Kidney epithelial cell (primary cell): ENCODE data around the gene ATP8A2. TPM values are rescaled to one million over a fixed set of nuclear protein-coding genes. Genes with fewer than 3 reads are reported as not detected.
"Not testable (repeated sequence)": the region's sequence is repeated elsewhere in the genome, so short reads cannot be mapped to it uniquely, and the experiment has no call there.

Source experiments
- DNase-seq: peaks from one replicate; pipeline ENCODE4 v3.0.0-alpha.2; 2010; ENCODE audit warnings: low read depth
- H3K27me3 ChIP-seq: 2 replicates; pipeline ENCODE4 v1.6.0; 2011; ENCODE audit warnings: low read length; ENCODE audit not compliant: control insufficient read depth, insufficient read depth
- H3K36me3 ChIP-seq: 2 replicates; pipeline ENCODE4 v1.5.1; 2011; ENCODE audit warnings: low read length; ENCODE audit not compliant: control insufficient read depth, insufficient read depth
- H3K4me3 ChIP-seq: 2 replicates; pipeline ENCODE4 v1.5.1; 2011; ENCODE audit warnings: low read depth, mild to moderate bottlenecking, control low read depth, low read length
- CTCF ChIP-seq: IDR thresholded peaks from 2 replicates; pipeline ENCODE4 v1.5.1; 2011; ENCODE audit warnings: mild to moderate bottlenecking, moderate library complexity, low read length, control low read depth, inconsistent platforms; ENCODE audit not compliant: insufficient read depth, poor library complexity, severe bottlenecking
- total RNA-seq: library from RNA; depleted of rRNA; stranded (reverse); fragments of >200 nt; gene quantifications from 2 replicates; pipeline ENCODE4 v1.2.3, GENCODE V29; 2015

The ATP8A2 gene
- total RNA-seq, 1 donor from 2014 or later, result 3.8 TPM

DNA sequence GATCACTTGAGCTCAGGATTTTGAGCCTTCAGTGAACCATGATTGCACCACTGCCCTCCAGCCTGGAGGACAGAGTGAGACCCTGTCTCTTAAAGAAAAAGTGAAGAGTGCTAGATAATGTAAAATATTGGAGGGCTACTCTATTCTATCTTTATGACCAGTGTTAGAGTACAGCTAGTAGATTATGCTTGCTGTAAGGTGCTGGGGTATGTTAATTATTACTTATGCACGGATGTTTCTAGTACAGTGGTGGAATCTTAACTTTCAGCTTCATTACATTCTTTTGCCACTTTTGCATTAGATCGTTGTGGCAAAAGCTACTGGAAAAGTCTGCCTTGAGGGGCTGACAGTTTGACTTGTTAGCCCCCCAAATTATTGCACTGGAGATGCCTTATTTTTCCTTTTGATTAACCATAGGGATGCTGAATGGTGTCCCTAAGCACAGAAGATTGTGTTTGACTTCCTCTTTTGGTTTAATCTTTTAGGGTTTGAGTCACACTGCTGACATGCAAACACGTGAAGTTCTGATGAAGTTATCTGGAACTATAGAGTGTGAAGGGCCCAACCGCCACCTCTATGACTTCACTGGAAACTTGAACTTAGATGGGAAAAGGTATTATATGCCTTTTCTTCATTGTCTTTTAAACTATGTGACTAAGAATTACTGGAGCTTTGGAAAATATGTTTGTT, 169.8 kb downstream of the ATP8A2 start:
- Histone ChIP-seq H3K27me3 (no peaks in the 10 kb centered on the region), H3K4me3 (no peak overlapping the region), H3K36me3 (no peaks in the 10 kb centered on the region)
- DNase-seq, result peak; percentile 2
- TF ChIP-seq CTCF, result no peak

GRCh38 chr13:25548991-25549390, 177.2 kb downstream of the ATP8A2 start:
- H3K36me3 ChIP-seq, DNase-seq, H3K27me3 ChIP-seq, H3K4me3 ChIP-seq: not testable (repeated sequence)

DNA sequence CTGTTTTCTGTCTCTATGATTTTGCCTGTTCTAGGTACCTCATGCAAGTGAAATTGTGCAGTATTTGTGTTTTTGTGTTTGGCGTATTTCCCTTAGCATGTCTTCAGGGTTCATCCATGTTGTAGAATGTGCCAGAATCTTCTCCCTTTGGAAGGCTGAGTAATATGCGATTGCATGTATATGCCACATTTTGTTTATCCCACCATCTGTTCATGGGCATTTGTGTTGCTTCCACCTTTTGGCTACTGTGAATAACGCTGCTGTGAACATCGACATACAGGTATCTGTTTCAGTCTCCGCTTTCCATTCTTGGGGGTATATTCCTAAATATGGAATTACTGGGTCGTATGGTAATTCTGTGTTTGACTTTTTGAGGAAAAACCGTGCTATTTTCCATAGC, 190.0 kb downstream of the ATP8A2 start:
- no peaks in the 10 kb centered on the region for H3K36me3 ChIP-seq
- TF ChIP-seq CTCF, result no peak
- no peak overlapping the region for H3K4me3 ChIP-seq
- no peaks in the 10 kb centered on the region for H3K27me3 ChIP-seq
- no peak for DNase-seq

DNA sequence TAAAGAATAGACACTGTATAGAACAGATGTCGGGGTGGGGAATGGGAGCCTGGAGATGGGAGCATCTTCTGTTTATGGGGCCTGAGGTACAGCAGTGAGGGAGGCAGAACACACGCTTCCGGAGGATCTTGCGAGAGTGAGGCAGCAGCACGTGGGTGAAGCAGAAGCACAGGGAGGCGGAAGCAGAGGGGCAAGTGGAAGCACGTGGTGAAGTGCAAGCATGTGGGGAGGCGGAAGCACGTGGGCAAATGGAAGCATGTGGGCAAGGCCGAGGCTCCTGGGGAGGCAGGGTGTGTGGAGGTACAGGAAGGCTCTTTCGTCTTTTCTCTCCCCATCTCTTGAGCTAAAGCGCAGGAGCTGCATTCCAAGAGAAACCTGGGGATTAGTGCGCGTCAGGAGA, 198.4 kb downstream of the ATP8A2 start:
- H3K36me3 ChIP-seq, result no peaks in the 10 kb centered on the region
- DNase-seq, result no peak
- TF ChIP-seq CTCF, result no peak
- no peak overlapping the region for H3K4me3 ChIP-seq
- no peaks in the 10 kb centered on the region for H3K27me3 ChIP-seq

DNA sequence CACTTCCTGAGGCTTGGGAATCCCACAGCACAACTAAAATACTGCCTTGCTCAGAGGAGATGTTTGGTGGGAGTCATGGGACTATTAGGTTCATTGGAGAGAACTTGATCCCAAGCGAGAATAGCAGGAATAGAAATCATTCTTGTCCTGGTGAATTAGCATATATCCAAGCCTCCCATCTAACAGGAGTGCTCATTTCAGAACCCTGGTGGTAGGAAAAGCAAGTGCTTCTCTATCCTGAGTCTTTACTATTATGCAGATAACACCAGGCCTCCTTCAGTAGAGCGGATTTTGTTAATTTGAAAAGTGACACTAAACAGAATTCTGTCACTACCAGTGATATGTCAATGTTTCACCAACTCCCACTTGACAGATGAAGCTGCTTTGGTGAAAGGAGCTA, 199.5 kb downstream of the ATP8A2 start:
- TF ChIP-seq CTCF, result no peak
- DNase-seq, result no peak
- Histone ChIP-seq H3K27me3 (no peaks in the 10 kb centered on the region), H3K4me3 (no peak overlapping the region), H3K36me3 (no peaks in the 10 kb centered on the region)

DNA sequence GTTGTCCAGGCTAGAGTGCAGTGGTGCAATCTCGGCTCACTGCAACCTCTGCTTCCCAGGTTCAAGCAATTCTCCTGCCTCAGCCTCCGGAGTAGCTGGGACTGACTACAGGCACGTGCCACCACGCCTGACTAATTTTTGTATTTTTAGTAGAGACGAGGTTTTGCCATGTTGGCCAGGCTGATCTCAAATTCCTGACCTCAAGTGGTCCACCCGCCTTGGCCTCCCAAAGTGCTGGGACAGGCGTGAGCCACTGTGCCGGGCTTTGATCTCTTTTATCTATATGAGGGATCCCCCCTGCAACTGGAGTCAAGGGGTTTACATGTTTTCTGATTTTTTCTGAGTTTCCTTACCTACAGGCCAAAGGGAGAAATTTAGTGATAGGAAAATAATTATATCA, 200.4 kb downstream of the ATP8A2 start:
- H3K27me3 ChIP-seq, H3K36me3 ChIP-seq, H3K4me3 ChIP-seq, DNase-seq: not testable (repeated sequence)
